NCI-H510A (cell line): ENCODE data around the gene MLXIP.
"Not testable (repeated sequence)": the region's sequence is repeated elsewhere in the genome, so short reads cannot be mapped to it uniquely, and the experiment has no call there.

Source experiments
- DNase-seq: peaks from one replicate; lab custom pipeline; 2025; lab: John Stamatoyannopoulos, UW

MLXIP gene

GRCh38 chr12:122150127-122150681, 71.6 kb downstream of the MLXIP start:
- no peak for DNase-seq

- DNase-seq: no peak
Observed at GRCh38 chr12:122152754-122153153, 74.2 kb downstream of the MLXIP start.

GRCh38 chr12:122155705-122156104, 77.1 kb downstream of the MLXIP start:
- DNase-seq: no peak

GRCh38 chr12:122158700-122159285, 80.2 kb downstream of the MLXIP start:
- DNase-seq: no peak

DNA sequence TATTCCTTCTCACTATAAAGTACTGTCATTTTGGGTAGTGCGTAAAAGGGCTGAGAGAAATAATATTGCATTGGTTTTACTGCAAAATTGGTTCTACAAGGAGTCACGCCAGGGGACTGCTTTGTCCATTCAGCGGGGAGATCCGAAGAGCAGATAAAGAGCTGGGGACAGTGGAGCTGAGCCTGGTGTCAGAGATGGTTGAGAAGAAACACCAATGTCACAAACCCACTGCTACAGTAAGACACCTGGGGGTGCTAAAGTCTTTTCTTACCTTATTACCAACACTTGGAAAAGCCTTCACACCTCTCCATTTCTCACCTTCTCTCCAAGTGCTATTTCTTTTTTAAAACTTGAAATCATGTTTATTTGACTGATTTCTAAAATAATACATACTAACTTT, 81.3 kb downstream of the MLXIP start:
- no peak for DNase-seq

- DNase-seq: no peak
Observed at GRCh38 chr12:122160761-122161160, 82.2 kb downstream of the MLXIP start.

DNA sequence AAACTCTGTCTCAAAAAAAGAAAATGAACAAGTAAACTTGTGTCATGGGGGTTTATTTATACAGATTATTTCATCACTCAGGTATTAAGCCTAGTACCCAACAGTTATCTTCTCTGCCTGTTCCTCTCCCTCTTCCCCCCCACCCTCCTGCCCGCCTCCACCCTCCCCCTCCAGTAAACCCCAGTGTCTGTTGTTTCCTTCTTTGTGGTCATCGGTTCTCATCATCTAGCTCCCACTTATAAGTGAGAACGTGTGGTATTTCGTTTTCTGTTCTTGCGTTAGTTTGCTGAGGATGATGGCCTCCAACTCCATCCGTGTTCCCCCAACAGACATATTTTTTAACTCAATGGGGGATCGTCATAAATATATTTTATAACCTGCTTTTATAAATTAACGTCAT, 83.1 kb downstream of the MLXIP start:
- no peak for DNase-seq

DNA sequence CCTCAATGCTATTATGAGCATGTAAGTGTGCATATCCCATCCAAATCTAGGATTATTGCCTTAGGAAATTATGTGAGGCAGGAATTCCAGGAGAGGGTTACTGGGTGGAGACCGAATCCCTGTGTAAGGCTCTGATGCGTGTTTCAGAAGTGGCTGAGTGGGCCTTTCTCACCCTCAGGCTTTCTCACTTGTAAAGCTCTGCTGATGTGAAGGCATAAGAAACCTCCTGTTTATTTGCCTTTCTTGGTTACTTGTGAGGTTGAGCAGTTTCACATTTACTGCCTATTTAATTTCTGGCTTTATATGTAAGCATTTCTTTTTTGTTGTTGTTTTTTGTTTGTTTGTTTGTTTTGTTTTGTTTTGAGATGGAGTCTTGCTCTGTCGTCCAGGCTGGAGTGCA, 84.4 kb downstream of the MLXIP start:
- DNase-seq: no peak

- no peak for DNase-seq
Observed at GRCh38 chr12:122166422-122167349, 88.1 kb downstream of the MLXIP start.

- DNase-seq: no peak
Observed at GRCh38 chr12:122167356-122167925, 88.9 kb downstream of the MLXIP start.

- DNase-seq: no peak
Observed at GRCh38 chr12:122168492-122168891, 89.9 kb downstream of the MLXIP start.

DNA sequence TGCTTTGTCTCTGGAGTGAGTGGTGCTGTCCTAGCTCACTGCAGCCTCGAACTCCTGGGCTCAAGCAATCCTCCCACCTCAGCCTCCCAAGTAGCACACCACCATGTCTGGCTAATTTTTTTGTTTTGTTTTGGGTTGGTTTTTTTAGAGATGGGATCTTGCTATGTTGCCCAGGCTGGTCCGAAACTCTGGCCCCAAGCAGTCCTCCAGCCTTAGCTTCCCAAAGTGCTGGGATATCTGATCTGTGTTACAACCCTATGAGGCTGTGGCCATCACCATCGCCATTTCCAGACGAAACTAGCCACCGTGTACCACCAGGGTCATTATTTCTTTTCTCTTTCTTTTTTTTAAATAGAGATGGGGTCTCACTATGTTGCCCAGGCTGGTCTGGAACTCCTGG, 92.8 kb downstream of the MLXIP start:
- DNase-seq: no peak

DNA sequence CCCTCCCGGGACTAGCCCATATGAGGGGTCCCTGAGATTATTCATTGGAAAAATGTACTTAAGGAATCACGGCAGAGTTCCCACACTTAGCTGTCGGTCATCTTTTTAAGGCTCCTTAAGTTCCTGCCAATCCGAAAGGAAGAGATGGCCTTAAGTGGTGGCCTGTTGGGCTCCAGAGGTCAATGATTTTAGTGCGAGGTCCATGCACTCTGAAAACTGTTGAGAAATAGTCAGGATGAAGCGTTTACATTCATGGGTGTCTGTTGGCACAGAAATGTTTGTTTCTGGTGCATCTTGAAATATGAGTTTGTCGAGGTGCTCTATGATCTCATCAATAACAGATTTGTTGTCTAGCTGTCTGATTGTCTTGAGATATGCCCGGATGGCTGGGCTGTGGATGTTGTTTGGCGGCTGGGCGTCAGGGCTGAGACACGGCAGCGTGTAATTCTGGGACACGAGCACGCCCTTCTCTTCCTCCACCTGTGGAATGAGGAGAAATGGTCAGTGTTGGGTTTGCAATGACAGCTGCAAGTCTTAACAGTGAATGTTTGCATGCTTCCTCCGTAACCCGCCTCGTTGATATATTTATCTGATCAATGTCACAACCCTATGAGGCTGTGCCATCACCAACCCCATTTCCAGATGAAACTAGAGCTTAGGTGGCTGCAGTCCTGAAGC, 93.8 kb downstream of the MLXIP start:
- no peak for DNase-seq

- no peak for DNase-seq
Observed at GRCh38 chr12:122174155-122174845, 95.7 kb downstream of the MLXIP start, which contains the start of gene IL31. IL31 (minus strand) TSS chr12:122174221; CDS start chr12:122174172, 49 bp downstream.

- not testable (repeated sequence) for DNase-seq
Observed at GRCh38 chr12:122176473-122176872, 97.9 kb downstream of the MLXIP start.

DNA sequence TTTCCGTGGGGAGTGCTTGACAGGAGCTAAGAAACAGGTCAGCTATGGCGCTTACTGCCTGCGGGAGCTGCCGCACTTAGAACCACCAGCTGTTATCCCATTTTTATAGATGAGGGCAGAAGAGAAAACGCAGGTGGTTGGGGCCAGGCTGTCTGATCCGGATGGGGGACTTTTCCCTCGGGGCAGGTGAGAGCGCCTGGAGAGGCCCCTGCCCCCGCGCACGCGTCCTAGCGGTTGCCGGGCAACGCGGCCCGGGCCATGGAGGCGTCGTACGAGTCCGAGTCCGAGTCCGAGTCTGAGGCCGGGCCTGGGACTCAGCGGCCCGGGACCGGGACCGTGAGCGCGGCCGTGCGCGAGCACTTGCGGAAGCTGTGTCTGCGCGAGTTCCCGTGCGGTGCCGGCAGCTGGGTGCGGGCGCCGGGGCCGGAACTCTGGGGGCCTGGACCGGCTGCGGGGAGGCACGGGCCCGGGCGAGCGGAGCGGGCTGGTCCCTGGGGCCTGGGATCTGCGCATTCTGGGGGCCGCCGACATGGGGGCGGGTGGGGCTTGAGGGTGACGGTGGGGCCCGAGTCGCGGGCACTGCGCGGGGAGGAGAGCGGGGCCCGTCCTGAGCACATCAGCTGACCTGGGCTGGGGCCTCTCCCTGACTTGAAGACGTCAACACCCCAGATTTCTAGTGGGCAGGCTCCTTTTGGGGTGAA, 104.5 kb downstream of the MLXIP start, which contains the start of gene LRRC43:
Gene LRRC43, plus strand, starts transcription at position 237 of the 701 bp plus-strand sequence. Its CDS starts 22 bp downstream, at position 259.
- peak; percentile 73 for DNase-seq

- DNase-seq: no peak
Observed at GRCh38 chr12:122183588-122183940, 105.0 kb downstream of the MLXIP start.

DNA sequence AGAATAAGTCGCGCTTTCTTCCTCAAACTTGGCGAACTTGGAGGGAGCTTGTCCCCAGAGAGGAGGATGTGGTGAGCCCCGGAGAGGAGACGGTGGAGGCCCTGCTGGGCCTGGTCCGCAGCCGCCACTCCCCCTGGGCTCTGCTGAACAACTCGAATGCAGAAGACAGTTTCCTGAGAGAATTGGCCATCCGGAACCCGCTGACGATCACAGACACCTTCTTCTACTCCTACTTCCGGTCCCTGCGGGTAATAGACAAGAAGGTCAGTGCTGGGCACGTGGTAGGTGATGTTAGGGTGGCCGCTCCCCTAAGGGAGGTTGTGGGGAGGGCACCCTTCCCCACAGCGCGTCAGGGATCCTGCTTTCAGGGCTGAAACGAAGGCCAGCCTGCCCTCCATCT, 106.0 kb downstream of the MLXIP start:
- no peak for DNase-seq

- no peak for DNase-seq
Observed at GRCh38 chr12:122185079-122185478, 106.5 kb downstream of the MLXIP start.

GRCh38 chr12:122185494-122186082, 107.0 kb downstream of the MLXIP start:
- no peak for DNase-seq
